SU-DHL-6 (cell line): ENCODE measurements around the gene PYGL.

Source experiments
- EZH2phosphoT487 ChIP-seq: fragments of 200-600 bp; sonication (generic), shearing (Covaris generic); conservative IDR thresholded peaks from 2 replicates; pipeline ENCODE4 v1.6.1; 2018; ENCODE audit warnings: mild to moderate bottlenecking, antibody characterized with exemption, low read length, moderate library complexity, mixed read lengths
- TF ChIP-seq, protein P1 (sequence below): fragments of 200-600 bp; sonication (generic); IDR thresholded peaks from one replicate; pipeline ENCODE4 v1.5.1; 2017; ENCODE audit warnings: antibody characterized with exemption, mild to moderate bottlenecking, low read length, moderate library complexity; ENCODE audit not compliant: insufficient read depth, poor library complexity, severe bottlenecking

DNA sequence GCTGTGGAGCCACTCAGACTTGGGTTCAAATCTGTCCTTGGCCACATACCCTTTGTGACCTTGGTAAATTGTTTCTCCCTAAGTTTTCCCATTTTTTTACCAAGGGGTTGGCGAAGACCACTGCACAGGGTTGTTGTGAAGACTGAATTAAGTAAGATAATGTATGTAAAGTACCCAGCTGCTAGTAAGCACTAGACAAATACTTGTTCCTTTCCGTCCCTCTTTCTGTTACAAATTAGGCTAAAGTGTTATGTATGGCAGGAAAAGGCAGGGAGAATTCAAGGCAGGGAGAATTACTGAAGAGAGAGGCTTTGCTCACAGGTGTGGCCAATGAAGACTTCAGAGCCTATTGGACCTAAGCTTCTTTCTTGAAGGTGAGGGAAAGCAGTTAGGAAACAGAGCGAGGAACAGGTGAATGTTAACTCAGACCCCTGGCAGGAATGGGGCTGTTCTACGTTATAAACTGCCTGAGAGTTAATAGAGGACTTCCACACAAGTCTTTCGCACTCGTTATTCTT lies 46.6 kb downstream of the PYGL start:
- TF ChIP-seq, protein P1, sequence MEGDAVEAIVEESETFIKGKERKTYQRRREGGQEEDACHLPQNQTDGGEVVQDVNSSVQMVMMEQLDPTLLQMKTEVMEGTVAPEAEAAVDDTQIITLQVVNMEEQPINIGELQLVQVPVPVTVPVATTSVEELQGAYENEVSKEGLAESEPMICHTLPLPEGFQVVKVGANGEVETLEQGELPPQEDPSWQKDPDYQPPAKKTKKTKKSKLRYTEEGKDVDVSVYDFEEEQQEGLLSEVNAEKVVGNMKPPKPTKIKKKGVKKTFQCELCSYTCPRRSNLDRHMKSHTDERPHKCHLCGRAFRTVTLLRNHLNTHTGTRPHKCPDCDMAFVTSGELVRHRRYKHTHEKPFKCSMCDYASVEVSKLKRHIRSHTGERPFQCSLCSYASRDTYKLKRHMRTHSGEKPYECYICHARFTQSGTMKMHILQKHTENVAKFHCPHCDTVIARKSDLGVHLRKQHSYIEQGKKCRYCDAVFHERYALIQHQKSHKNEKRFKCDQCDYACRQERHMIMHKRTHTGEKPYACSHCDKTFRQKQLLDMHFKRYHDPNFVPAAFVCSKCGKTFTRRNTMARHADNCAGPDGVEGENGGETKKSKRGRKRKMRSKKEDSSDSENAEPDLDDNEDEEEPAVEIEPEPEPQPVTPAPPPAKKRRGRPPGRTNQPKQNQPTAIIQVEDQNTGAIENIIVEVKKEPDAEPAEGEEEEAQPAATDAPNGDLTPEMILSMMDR: no peak
- TF ChIP-seq EZH2phosphoT487: no peak
